Effector memory CD4-positive, alpha-beta T cell (primary cell): ENCODE measurements around the gene RAB7B.

ENCODE experiments used
- DNase-seq, 3 donors: peaks; one replicate each; pipeline ENCODE4 v3.0.0-alpha.2; 2020
- H3K27ac ChIP-seq: 2 replicates; pipeline ENCODE4 v1.7.0; 2013; ENCODE audit warnings: mild to moderate bottlenecking, low read length, moderate library complexity; ENCODE audit not compliant: insufficient read depth, poor library complexity, severe bottlenecking
- H3K27me3 ChIP-seq: replicated peaks from 2 replicates; pipeline ENCODE4 v1.7.0; 2013; ENCODE audit warnings: mild to moderate bottlenecking, low read length; ENCODE audit not compliant: insufficient read depth, control insufficient read depth, poor library complexity, severe bottlenecking
- H3K36me3 ChIP-seq: 2 replicates; pipeline ENCODE4 v1.7.0; 2013; ENCODE audit warnings: mild to moderate bottlenecking, low read length, moderate library complexity; ENCODE audit not compliant: control insufficient read depth, insufficient read depth
- H3K4me1 ChIP-seq: 2 replicates; pipeline ENCODE4 v1.7.0; 2013; ENCODE audit warnings: low read length, mild to moderate bottlenecking; ENCODE audit not compliant: control insufficient read depth, insufficient read depth, poor library complexity, severe bottlenecking
- H3K4me3 ChIP-seq: 2 replicates; pipeline ENCODE4 v1.7.0; 2013; ENCODE audit warnings: low read length, low read depth, mild to moderate bottlenecking; ENCODE audit not compliant: insufficient read depth, poor library complexity, severe bottlenecking
- H3K9me3 ChIP-seq: 2 replicates; pipeline ENCODE4 v1.7.0; 2013; ENCODE audit warnings: mild to moderate bottlenecking, low read length, moderate library complexity; ENCODE audit not compliant: control insufficient read depth

RAB7B gene

GRCh38 chr1:206023695-206024094 lies 20.5 kb upstream of the RAB7B start, which contains the start of gene CTSE:
Gene CTSE (minus strand): TSS chr1:206023895. CDS start chr1:206023791, 104 bp downstream.
- Histone ChIP-seq H3K9me3 (no peaks in the 10 kb centered on the region), H3K36me3 (no peaks in the 10 kb centered on the region), H3K27me3 (no peaks in the 10 kb centered on the region), H3K27ac (no peak within 1 kb of the TSS), H3K4me3 (no peak within 1 kb of the TSS), H3K4me1 (no peaks in the 10 kb centered on the region)
- no peak for DNase-seq

- Histone ChIP-seq H3K4me3 (no peak overlapping the region), H3K9me3 (no peaks in the 10 kb centered on the region), H3K27ac (no peak overlapping the region), H3K27me3 (no peaks in the 10 kb centered on the region), H3K36me3 (no peaks in the 10 kb centered on the region), H3K4me1 (no peaks in the 10 kb centered on the region)
- DNase-seq = no peak
Observed at GRCh38 chr1:206022766-206023165, 19.6 kb upstream of the RAB7B start.

- no peaks in the 10 kb centered on the region for H3K4me1 ChIP-seq
- no peak overlapping the region for H3K4me3 ChIP-seq
- DNase-seq = no peak
- no peaks in the 10 kb centered on the region for H3K9me3 ChIP-seq
- no peaks in the 10 kb centered on the region for H3K27me3 ChIP-seq
- H3K36me3 ChIP-seq = no peaks in the 10 kb centered on the region
- no peak overlapping the region for H3K27ac ChIP-seq
Observed at GRCh38 chr1:206021626-206022365, 18.6 kb upstream of the RAB7B start.

- H3K27ac ChIP-seq = no peak overlapping the region
- DNase-seq = no peak
- H3K4me1 ChIP-seq = no peaks in the 10 kb centered on the region
- H3K27me3 ChIP-seq = no peaks in the 10 kb centered on the region
- H3K36me3 ChIP-seq = no peaks in the 10 kb centered on the region
- H3K4me3 ChIP-seq = no peak overlapping the region
- no peaks in the 10 kb centered on the region for H3K9me3 ChIP-seq
Observed at GRCh38 chr1:206021008-206021625, 17.9 kb upstream of the RAB7B start.

- H3K4me3 ChIP-seq = no peak overlapping the region
- H3K9me3 ChIP-seq = no peaks in the 10 kb centered on the region
- no peaks in the 10 kb centered on the region for H3K27me3 ChIP-seq
- H3K36me3 ChIP-seq = no peaks in the 10 kb centered on the region
- H3K4me1 ChIP-seq = no peaks in the 10 kb centered on the region
- DNase-seq = no peak
- no peak overlapping the region for H3K27ac ChIP-seq
Observed at GRCh38 chr1:206020393-206021007, 17.3 kb upstream of the RAB7B start.

GRCh38 chr1:206015071-206015470 lies 11.9 kb upstream of the RAB7B start:
- no peaks in the 10 kb centered on the region for H3K27me3 ChIP-seq
- H3K27ac ChIP-seq = no peak overlapping the region
- no peak for DNase-seq
- H3K4me3 ChIP-seq = no peak overlapping the region
- no peaks in the 10 kb centered on the region for H3K9me3 ChIP-seq
- H3K36me3 ChIP-seq = no peaks in the 10 kb centered on the region
- H3K4me1 ChIP-seq = no peaks in the 10 kb centered on the region

- no peaks in the 10 kb centered on the region for H3K27me3 ChIP-seq
- no peaks in the 10 kb centered on the region for H3K4me1 ChIP-seq
- no peaks in the 10 kb centered on the region for H3K36me3 ChIP-seq
- no peak overlapping the region for H3K27ac ChIP-seq
- no peak for DNase-seq
- no peak overlapping the region for H3K4me3 ChIP-seq
- no peaks in the 10 kb centered on the region for H3K9me3 ChIP-seq
Observed at GRCh38 chr1:206014601-206015000, 11.4 kb upstream of the RAB7B start.

GRCh38 chr1:206013026-206013795 lies 10.0 kb upstream of the RAB7B start:
- DNase-seq = no peak
- H3K4me1 ChIP-seq = no peaks in the 10 kb centered on the region
- no peak overlapping the region for H3K27ac ChIP-seq
- H3K4me3 ChIP-seq = no peak overlapping the region
- H3K36me3 ChIP-seq = no peaks in the 10 kb centered on the region
- H3K9me3 ChIP-seq = no peaks in the 10 kb centered on the region
- no peaks in the 10 kb centered on the region for H3K27me3 ChIP-seq

GRCh38 chr1:206012086-206012859 lies 9.1 kb upstream of the RAB7B start:
- H3K9me3 ChIP-seq = no peaks in the 10 kb centered on the region
- no peaks in the 10 kb centered on the region for H3K4me1 ChIP-seq
- no peak overlapping the region for H3K27ac ChIP-seq
- H3K4me3 ChIP-seq = no peak overlapping the region
- DNase-seq = no peak
- no peaks in the 10 kb centered on the region for H3K27me3 ChIP-seq
- H3K36me3 ChIP-seq = no peaks in the 10 kb centered on the region
